ENCODE measurements around the gene KCNC1.

Gene KCNC1

DNA sequence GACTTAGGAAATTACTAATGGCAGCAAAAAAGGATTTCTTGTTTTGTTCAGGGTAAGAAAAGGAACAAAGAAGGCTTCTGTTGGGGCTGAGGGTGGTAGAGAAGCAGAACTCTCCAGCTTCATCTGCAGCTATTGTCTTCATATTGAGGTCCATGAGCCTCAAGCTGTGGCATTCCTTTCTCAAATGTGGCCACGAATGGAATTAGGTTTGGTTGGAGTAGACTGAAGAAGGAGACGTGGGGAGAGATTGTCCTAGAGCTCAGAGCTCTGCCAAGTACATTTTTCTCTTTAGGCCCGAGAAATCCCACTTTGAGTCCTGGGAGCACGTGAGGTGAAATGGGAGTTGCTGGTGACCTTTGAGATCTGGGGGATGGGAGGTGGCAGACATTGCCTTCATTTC is 41.0 kb upstream of the KCNC1 start:
- DNase-seq (ENCODE audit: low read depth): no peak
- H3K4me3 ChIP-seq (ENCODE audit: low read depth, low read length): no peak overlapping the region
- TF ChIP-seq, protein P1, sequence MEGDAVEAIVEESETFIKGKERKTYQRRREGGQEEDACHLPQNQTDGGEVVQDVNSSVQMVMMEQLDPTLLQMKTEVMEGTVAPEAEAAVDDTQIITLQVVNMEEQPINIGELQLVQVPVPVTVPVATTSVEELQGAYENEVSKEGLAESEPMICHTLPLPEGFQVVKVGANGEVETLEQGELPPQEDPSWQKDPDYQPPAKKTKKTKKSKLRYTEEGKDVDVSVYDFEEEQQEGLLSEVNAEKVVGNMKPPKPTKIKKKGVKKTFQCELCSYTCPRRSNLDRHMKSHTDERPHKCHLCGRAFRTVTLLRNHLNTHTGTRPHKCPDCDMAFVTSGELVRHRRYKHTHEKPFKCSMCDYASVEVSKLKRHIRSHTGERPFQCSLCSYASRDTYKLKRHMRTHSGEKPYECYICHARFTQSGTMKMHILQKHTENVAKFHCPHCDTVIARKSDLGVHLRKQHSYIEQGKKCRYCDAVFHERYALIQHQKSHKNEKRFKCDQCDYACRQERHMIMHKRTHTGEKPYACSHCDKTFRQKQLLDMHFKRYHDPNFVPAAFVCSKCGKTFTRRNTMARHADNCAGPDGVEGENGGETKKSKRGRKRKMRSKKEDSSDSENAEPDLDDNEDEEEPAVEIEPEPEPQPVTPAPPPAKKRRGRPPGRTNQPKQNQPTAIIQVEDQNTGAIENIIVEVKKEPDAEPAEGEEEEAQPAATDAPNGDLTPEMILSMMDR (IDR thresholded peaks at IDR 0.05; ENCODE audit: low read depth, low read length, missing control alignments): no peak

DNA sequence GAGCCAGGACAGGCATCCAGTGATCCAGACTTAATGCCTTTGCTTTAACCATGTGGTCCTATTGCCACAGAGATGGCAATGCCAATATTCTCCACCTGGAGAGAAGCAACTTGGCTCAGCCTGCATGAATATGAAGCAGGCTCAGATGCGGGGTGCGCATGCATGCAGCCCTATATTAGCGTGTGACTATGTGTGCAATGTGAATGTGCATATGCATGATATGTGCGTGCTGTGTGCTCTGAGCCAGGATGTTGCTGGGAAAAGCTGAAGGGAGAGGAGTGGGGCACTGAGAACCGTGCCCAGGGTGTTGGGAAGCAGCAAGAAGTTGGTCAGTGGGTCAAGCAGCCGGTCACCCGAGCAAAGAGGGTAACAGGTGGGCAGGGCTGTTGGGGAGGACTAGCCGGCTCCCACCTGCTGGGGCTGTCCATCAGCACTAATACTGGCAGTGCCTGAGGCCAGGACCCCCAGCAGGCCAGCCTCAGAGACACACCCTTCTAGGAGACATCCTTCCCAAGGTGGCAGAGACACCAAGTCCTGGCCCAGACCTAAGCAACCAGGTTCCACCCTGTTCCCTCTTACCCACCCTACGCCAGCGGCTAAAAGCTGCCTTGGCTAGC is 40.0 kb upstream of the KCNC1 start:
- DNase-seq (ENCODE audit: low read depth): no peak
- H3K4me3 ChIP-seq (ENCODE audit: low read depth, low read length): no peak overlapping the region

DNA sequence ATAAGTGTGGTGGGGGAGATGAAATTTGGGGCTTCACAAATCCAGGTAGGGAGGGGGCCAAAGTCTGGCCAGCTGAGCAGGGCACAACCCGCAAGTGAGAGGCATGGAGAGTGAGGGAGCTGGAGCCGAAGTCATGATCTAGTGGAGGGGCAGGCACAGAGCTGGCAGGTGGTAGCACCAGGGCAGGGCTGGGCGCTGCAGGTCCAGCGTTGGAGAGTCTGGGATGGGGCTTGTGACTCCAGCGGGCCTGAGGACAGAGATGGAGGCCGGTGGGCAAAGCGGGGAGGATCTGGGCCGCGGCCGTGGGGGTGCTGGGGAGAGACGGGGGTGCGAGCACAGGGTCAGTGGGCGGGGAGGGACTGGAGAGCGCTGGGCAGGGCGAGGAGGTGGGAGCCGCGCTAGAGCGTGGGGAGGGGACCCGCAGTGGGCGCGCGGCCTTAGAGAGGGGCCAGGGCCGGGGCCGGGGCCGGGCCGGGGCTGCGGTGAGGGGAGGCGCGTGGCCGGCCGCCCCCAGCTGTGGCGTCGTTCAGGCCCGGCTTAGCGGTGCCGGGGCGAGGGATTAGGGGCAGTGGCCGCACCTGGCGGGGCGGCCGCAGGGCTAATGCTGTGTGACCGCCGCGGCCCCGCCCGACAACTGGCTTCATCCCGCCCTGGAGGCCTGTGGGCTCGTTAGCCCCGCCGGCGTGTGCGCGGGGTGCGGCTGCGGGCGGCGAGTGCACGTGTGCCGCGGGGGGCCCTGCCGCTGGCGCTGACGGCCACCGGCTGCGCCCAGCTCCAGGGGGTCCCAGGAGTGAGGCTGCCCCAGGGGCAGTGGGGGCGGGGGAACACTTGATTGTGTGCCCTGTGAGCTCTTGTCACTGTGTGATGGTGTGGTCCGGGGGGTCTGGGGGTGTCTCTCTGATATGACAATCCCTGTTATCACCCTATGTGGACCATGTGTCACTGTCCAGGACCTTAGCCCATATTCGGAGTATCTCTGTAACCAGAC is 38.8 kb upstream of the KCNC1 start:
- no peak overlapping the region for H3K4me3 ChIP-seq (ENCODE audit: low read depth, low read length)
- DNase-seq (ENCODE audit: low read depth): no peak
- TF ChIP-seq, protein P1 (IDR thresholded peaks at IDR 0.05; ENCODE audit: low read depth, low read length, missing control alignments): no peak

More for the DNA sequence above, 40.0 kb upstream of the KCNC1 start:
- TF ChIP-seq, protein P1 (IDR thresholded peaks at IDR 0.05; ENCODE audit: low read depth, low read length, missing control alignments): no peak

DNA sequence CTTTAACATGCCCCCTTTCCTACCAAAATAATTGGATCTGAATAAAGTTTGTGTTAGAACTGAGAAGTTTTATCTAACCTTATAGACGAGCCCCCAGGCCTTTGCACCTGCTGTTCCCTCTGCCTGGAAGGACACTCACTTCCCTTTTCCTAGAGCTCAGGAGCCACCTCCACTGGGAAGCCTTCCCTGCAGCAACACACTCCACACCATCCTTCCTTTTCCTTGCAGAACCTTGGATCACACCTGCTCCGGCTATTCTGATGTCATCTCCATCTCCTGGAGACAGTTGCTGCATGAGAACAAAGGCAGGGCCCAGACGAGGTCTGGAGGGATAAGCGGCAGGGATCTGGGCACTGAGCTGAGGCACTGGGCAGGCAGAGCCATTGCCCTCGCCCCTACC is 37.8 kb upstream of the KCNC1 start:
- H3K4me3 ChIP-seq (ENCODE audit: low read depth, low read length): no peak overlapping the region
- TF ChIP-seq, protein P1 (IDR thresholded peaks at IDR 0.05; ENCODE audit: low read depth, low read length, missing control alignments): no peak
- DNase-seq (ENCODE audit: low read depth): no peak

DNA sequence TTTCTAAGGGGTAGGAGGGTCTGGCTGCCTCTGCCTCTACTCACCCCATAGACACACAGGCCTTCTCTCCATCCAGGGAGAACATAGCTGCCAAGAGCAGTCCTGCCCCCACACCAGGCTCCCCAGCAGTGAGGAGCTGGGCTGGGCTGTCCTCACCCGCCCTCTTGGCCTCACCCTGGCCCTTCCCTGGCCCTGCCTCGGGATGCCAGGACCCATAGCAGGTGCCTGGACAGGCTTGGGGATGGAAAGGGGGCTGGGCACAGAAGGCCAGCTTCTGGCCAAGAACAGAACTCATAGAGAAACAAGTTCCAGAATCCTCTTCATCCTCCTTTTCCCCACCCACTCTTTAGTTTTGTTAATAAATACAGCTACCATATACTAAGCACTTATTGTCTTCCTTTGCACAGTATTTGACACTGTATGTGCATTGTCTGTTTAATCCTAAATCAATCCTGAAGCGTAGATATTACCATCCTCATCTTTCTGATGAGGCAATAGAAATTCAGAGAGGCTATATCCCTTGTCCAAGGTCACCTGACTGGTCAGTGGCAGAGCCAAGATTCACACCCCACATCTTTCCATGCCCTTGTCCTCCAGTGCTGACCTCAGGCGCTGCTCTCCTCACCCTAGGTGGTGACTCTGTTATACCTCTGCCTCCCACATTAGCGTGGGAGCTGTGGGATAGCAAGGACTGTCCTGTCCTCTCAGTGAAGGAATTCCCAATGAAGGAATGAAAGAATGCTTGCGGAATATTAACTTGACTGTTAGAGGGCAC is 37.2 kb upstream of the KCNC1 start:
- no peak for DNase-seq (ENCODE audit: low read depth)
- TF ChIP-seq, protein P1 (IDR thresholded peaks at IDR 0.05; ENCODE audit: low read depth, low read length, missing control alignments): no peak
- no peak overlapping the region for H3K4me3 ChIP-seq (ENCODE audit: low read depth, low read length)

DNA sequence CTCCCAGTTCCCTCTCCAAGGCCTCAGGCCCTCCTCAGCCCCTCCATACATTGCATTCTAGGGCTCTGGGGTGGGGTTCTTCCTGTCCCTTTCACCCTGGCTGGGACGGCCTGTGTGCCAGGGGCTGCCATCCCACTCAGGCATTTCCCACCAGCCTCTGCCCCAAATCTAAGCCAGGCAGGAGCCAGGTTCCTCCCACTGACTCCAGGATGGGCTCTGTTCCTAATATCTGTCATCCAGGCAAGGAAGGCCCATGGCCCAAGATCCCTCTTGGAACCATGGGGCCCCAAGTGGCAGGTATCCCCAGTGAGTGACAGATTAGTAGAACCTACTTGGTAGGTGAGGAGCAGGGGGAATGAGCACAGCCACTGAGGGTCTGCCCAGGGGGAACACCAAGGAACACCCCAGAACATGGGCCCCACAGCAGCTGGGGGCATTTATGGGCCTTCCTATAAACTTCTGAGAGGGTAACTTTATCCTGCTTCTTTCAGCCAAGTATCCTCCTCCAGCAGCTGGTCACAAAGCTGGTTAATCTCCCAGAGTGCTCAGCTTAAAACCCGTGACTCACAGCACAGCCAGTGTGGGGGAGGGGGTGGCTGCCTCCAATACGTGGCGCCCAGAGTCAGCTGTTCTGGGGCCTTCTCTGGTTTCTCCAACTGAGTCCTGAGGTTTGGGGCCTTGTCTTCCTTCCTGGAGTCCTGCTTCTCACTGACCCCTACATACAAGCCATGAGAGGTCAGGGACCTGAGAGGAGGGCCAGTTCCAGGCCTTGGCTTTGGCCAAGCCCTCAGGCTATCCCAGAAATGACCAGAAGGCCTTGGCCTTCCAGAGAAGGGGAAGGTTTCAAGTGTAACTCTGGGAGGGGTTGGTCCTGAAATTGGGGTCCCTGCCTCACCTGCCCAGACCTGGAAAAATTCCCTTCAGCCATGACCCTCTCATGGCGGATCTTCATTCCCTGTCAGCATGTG is 35.1 kb upstream of the KCNC1 start:
- no peak overlapping the region for H3K4me3 ChIP-seq (ENCODE audit: low read depth, low read length)
- no peak for DNase-seq (ENCODE audit: low read depth)
- TF ChIP-seq, protein P1 (IDR thresholded peaks at IDR 0.05; ENCODE audit: low read depth, low read length, missing control alignments): no peak
